Endothelial cell of umbilical vein (primary cell): Measurements from ENCODE around the gene STRA8.

Experiments
- CTCF ChIP-seq, 2 donors: IDR thresholded peaks; 1 replicate in 1 of 2; 2 replicates in 1 of 2; pipeline ENCODE4 v1.5.1; 2011; ENCODE audit warnings: low read length in 2 of 2, mild to moderate bottlenecking in 2 of 2, moderate library complexity in 2 of 2, control low read depth in 1 of 2, inconsistent platforms in 1 of 2, low read depth in 1 of 2; ENCODE audit not compliant: insufficient read depth in 1 of 2; ENCODE audit errors: extremely low read depth in 1 of 2
- EZH2 ChIP-seq: IDR thresholded peaks from 2 replicates; pipeline ENCODE4 v1.6.1; 2012; ENCODE audit warnings: borderline replicate concordance, low read depth, mild to moderate bottlenecking, moderate library complexity, low read length, inconsistent platforms; ENCODE audit not compliant: severe bottlenecking
- POLR2A ChIP-seq: IDR thresholded peaks from 2 replicates; pipeline ENCODE4 v1.6.1; 2012; ENCODE audit warnings: low read depth, mild to moderate bottlenecking, control low read depth, low read length
- POLR2AphosphoS5 ChIP-seq: IDR thresholded peaks from 2 replicates; pipeline ENCODE4 v1.6.1; 2012; ENCODE audit warnings: low read depth, mild to moderate bottlenecking, control low read depth, low read length, moderate library complexity; ENCODE audit not compliant: insufficient read depth

GRCh38 chr7:135262623-135263320 is 29.1 kb downstream of the STRA8 start:
- no peak for TF ChIP-seq CTCF (IDR thresholded peaks at IDR 0.05; ENCODE audit: extremely low read depth in 1 of 2, insufficient read depth in 1 of 2, low read depth in 1 of 2, low read length in 2 of 2)
- no peak for TF ChIP-seq POLR2A
- TF ChIP-seq POLR2AphosphoS5, result no peak
- TF ChIP-seq EZH2, result no peak
